Measurements from ENCODE around the gene ATP1B1.
"Not testable (repeated sequence)": the region's sequence is repeated elsewhere in the genome, so short reads cannot be mapped to it uniquely, and the experiment has no call there.

ATP1B1 gene

GRCh38 chr1:169148472-169149252 is 42.2 kb downstream of the ATP1B1 start:
- DNase-seq = peak; percentile 29
- TF ChIP-seq POLR2A (IDR thresholded peaks at IDR 0.05; ENCODE audit: low read length) (no peak), GATA1 (IDR thresholded peaks at IDR 0.05; ENCODE audit: low read depth, low read length) (no peak)

GRCh38 chr1:169149555-169150286 is 43.2 kb downstream of the ATP1B1 start:
- no peak for DNase-seq
- TF ChIP-seq POLR2A (IDR thresholded peaks at IDR 0.05; ENCODE audit: low read length) (no peak), GATA1 (IDR thresholded peaks at IDR 0.05; ENCODE audit: low read depth, low read length) (no peak)

- TF ChIP-seq GATA1 (IDR thresholded peaks at IDR 0.05; ENCODE audit: low read depth, low read length) (no peak), POLR2A (IDR thresholded peaks at IDR 0.05; ENCODE audit: low read length) (no peak)
- DNase-seq = no peak
Measured at GRCh38 chr1:169150641-169151337, 44.3 kb downstream of the ATP1B1 start.

GRCh38 chr1:169151338-169151837 is 44.9 kb downstream of the ATP1B1 start:
- no peak for DNase-seq

GRCh38 chr1:169155675-169156074 is 49.2 kb downstream of the ATP1B1 start:
- no peak for TF ChIP-seq GATA1 (IDR thresholded peaks at IDR 0.05; ENCODE audit: low read depth, low read length)
- no peak for TF ChIP-seq POLR2A (IDR thresholded peaks at IDR 0.05; ENCODE audit: low read length)
- no peak for DNase-seq

More at GRCh38 chr1:169151338-169151837, 44.9 kb downstream of the ATP1B1 start:
- TF ChIP-seq POLR2A (IDR thresholded peaks at IDR 0.05; ENCODE audit: low read length) = no peak
- TF ChIP-seq GATA1 (IDR thresholded peaks at IDR 0.05; ENCODE audit: low read depth, low read length) = no peak

GRCh38 chr1:169156580-169156979 is 50.1 kb downstream of the ATP1B1 start:
- TF ChIP-seq GATA1 (IDR thresholded peaks at IDR 0.05; ENCODE audit: low read depth, low read length) (no peak), POLR2A (IDR thresholded peaks at IDR 0.05; ENCODE audit: low read length) (no peak)
- no peak for DNase-seq

- TF ChIP-seq GATA1 (IDR thresholded peaks at IDR 0.05; ENCODE audit: low read depth, low read length) (no peak), POLR2A (IDR thresholded peaks at IDR 0.05; ENCODE audit: low read length) (no peak)
- DNase-seq = no peak
Measured at GRCh38 chr1:169160845-169161495, 54.5 kb downstream of the ATP1B1 start.

GRCh38 chr1:169161496-169162194 is 55.2 kb downstream of the ATP1B1 start:
- no peak for DNase-seq
- TF ChIP-seq GATA1 (IDR thresholded peaks at IDR 0.05; ENCODE audit: low read depth, low read length) = no peak
- no peak for TF ChIP-seq POLR2A (IDR thresholded peaks at IDR 0.05; ENCODE audit: low read length)

GRCh38 chr1:169163059-169163458 is 56.6 kb downstream of the ATP1B1 start:
- TF ChIP-seq GATA1 (IDR thresholded peaks at IDR 0.05; ENCODE audit: low read depth, low read length) (no peak), POLR2A (IDR thresholded peaks at IDR 0.05; ENCODE audit: low read length) (no peak)
- no peak for DNase-seq

GRCh38 chr1:169175461-169175860 is 69.0 kb downstream of the ATP1B1 start:
- no peak for TF ChIP-seq GATA1 (IDR thresholded peaks at IDR 0.05; ENCODE audit: low read depth, low read length)
- no peak for TF ChIP-seq POLR2A (IDR thresholded peaks at IDR 0.05; ENCODE audit: low read length)
- no peak for DNase-seq

- DNase-seq = not testable (repeated sequence)
Measured at GRCh38 chr1:169179431-169179830, 72.9 kb downstream of the ATP1B1 start.

- TF ChIP-seq GATA1 (IDR thresholded peaks at IDR 0.05; ENCODE audit: low read depth, low read length) (no peak), POLR2A (IDR thresholded peaks at IDR 0.05; ENCODE audit: low read length) (no peak)
- no peak for DNase-seq
Measured at GRCh38 chr1:169180174-169180573, 73.7 kb downstream of the ATP1B1 start.

Measured in erythroblast (primary cell).